DMS153 treated with DMSO at 0.1 percent for 48 hours (cell line): ENCODE data around the gene SUCLG1.

Experiments used
- DNase-seq: peaks from one replicate; lab custom pipeline; 2025; ENCODE audit not compliant: unreplicated experiment; lab: John Stamatoyannopoulos, UW

SUCLG1 gene

DNA sequence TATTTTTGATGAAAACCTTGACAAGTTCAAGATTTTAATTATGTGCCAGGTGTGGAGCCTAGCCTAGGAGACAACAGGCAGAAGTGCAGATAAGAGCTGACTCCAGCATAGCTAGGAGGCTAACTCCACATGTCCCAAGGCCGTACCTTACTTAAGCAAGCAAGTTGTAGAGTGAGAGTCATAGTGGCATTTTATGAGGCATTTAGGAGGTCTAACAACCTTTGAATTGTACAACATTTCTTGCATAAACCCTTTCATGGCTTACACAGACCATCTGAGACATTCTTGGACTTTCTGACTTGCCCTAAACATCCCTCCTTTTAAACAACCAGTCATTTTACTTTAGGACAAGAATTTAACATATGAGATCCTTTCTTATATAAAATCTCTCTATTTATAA is 8.3 kb upstream of the SUCLG1 start:
- DNase-seq, result no peak

DNA sequence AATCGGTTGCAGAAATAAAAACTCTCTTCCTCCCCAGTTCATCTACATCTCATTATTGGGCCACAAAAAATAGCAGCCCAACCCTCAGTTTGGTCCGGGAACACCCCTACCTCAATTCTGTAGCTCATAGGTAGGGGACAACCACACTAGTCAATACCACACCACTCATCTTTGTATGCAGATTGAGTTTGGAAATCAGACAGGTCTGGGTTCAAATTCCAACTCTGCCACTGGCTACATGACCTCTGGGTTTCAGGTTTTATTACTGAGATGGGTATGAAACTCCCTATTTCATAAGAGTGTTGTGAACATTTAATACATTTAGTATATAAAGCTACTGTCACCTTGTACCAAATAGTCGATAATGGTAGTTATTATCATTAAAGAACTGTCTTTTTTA is 2.2 kb upstream of the SUCLG1 start:
- DNase-seq, result no peak

DNA sequence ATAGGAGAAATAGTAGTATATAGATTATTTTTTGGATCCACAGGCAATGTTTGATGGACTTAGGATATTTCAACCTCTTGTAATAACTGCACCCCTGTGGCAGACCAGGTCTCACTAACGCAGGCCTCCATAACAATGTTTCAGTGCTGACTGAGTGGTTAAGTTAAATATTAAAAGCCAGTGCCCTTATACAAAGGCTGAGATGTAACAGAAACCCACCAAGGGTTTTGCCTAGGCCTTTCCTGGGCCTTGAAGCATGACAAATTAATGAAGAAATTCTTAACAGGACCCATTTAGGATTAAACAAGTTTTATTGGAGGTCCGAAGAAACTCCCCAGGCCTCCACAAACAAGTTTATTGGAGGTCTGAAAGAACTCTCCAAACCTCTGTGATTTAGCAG is 1.6 kb upstream of the SUCLG1 start:
- DNase-seq, result no peak

DNA sequence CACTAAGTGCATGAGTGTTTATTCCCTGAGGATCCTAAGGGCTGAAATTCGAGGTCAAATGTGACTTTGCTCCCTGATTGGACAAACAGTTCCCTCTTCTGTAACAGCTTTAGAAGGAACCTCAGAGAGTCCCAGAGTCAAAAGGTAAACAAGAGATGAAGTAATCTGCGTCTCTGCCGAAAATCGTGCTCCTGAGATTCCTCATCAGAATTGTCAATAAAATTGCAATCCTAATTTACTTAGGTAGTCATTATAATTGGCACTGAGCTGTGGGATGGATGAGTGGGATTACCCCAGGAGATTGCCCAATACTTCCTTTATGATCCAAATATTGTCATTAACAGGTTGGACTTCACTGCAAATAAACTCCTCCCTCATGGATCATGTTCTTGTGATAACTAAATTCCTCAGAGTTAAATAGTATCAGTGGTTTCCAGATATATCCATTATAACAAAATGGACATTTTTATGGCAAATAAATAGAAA is 907 bp upstream of the SUCLG1 start:
- peak; percentile 30 for DNase-seq

DNA sequence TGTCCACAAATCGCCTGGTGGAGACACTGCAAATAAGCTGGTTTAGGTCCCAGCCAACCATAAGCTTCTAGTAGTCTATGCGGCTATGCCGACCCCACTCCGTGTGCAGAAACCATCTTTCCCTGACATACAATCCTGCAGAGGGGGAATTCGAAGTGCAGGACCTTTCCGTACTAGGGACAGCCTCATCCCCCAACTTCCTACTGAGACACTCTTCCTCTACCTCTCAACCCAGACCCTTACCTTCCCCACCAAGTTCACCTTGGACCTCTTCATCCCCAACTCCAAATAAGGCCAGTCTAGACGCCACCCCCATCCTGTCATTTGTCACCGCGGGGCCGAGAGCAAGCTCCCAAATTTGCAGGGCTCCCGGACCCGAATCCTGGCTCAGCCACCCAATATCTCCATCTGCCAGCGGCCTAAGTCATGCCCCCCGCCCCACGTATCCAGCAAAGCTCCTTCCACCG is 496 bp downstream of the SUCLG1 start:
- DNase-seq, result no peak

DNA sequence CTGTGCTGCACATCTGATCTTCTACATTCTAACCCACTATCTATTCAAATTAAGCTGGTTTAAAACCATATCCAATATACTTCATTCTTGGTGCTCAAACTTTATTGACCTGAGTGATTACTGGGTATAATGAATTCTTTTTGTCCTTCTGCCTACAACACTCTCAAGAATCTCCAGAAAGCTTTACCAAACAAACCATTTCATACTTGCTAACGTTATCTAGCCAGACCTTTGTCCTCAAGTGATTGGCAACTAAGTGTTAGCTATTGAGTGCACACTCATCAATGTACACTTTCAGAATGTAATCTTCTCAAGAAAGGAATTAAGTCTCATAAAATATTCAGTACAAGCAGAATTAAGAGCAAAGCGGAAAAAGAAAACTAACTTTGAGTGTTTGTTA is 1.4 kb downstream of the SUCLG1 start:
- DNase-seq, result no peak

DNA sequence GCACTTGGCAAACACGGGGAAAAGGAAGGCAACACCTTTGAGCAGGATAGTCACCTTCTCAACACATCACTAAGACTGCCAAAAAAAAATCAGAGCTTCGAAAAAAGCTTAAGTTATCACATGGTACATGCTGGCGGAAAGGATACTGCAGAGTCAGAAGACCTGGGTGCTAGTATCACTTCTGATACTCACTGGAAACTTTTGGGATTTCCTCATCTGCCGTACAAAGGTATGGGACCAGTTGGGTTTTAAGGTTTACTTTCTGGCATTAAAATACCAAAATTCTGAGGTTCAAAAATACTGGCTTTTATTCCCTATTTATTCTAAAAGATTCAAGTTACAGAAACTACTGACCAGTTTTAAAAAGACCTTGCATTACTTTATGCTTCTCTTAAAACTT is 2.9 kb downstream of the SUCLG1 start:
- DNase-seq, result no peak

DNA sequence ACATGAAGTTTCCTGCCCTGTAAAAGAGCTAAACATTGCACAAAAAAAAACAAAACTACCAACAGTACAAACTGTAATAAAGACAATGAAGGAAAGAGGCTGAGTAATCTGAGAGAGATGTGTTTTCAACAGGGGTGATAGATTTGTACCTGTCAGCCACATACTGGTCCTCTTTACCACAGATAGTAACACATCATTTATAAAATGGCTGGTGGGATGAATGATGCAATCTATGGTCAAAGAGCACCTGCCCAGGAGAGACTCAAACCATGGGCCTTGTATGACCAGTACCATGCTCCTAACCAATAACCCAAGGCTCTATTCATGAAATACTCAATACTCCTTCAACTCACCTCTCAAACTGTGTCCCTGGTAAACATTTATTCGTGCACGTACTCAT is 4.5 kb downstream of the SUCLG1 start:
- DNase-seq, result no peak

DNA sequence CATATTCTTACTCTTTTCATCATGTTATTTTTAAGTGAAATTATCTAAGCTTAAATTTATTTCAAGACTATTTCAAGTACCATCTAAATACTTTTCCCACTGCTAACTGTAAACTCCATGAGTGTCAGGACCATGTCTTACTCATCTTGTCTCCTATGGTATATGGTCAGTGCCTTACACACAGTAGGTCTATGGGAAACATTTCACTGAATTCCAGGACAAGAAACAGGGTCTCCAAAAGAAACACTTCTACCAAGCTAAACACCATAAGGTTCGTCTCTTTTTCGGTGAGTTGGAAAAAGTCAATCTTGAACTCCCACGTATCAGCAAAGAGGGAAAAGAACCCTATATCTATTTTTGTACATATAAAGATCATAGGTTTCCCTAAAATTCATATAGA is 6.5 kb downstream of the SUCLG1 start:
- no peak for DNase-seq

DNA sequence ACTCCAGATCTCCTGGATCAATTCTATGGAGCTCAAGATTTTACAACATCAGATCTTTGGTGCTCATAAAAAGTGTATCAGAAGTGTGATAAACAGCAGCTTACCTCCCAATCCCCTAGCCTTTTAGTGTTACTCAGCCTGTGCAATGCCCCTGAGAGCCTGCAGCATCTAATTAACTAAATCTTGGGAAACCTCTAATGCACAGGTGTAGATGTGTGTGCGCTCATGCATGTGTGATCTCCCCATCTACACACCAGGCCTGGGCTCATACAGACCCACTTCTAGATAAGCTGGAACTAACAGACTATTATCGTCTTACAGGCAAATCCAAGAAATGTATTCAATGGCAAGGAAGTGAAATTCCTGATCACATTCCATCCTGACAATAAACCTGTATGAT is 7.5 kb downstream of the SUCLG1 start:
- no peak for DNase-seq

DNA sequence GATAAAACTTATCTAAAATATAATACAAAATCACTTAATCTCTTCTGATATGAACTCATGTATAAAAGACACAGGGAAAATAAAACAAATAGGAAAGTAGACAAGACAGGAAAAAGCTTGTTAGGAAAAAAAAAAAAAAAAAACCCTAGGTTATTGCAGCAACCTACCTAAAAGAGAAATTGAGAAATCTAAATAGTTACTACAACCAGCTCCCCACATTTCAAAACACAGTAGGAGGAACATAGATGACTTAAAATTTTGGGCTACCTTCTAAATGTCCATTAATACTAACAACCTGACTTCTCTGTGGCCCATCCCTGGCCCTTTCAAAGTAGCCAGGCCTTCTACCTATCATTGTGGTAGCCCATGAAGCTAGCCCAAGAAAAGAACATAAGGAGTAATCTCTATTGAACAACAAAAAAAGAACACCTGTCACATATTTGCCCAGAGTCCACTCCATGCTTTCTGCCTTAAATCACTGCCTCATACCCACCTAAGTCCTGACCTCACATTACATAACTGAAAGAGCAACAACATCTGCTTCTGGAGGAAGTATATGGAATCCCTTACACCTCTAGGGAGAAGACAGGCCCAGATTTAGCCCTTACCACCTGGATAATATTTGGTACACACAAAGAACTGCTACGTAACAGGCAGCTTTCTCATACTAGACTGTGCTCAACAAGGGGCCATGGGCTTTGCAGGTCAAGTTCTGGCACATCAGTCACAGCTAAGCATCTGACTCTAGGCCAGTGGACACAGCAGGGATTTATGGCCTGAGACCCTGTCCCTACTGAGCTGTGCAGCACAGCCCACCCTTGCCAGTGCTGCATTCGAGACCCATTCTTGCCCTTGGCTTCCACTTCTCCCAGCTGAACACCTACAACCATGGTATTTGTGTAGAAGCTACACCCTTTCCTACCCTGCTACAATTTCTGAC is 8.5 kb downstream of the SUCLG1 start:
- DNase-seq, result no peak

DNA sequence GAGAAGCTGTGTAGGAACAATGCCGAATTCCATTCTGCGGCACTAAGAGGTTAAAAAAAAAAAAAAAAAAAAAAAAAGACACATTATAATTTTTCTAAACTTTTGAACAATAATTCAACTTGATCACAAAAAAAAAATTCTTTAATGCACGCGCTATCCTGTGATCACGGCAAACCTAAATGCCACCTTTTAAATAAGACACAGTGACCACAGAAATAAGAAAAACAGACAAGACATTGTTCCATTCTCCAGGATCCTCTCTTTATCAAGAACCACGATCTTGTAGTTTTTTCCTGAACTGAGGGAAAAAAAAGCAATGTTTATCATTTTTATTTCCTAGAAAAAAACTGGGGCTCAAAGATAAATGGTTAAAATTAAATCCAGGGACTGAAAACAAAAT is 9.4 kb downstream of the SUCLG1 start:
- DNase-seq, result no peak

DNA sequence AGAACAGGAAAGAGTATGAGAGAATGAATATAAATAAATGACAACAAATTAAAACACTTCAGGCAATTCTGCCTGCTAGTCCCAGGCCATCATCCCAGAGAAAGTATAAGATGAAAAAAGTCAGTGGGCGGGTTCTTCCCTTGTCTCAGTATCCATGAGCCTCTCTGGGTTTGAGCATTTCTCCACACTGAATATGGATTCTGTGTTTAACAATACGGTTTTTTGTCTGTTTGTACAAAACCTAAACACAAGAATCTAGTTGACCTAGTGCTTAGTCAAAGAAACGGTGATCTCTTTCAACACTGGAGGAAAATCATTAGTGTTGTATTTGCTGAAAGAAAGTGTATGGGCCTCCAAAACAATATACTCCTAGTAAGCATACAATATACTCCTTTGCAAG is 10.0 kb downstream of the SUCLG1 start:
- no peak for DNase-seq

DNA sequence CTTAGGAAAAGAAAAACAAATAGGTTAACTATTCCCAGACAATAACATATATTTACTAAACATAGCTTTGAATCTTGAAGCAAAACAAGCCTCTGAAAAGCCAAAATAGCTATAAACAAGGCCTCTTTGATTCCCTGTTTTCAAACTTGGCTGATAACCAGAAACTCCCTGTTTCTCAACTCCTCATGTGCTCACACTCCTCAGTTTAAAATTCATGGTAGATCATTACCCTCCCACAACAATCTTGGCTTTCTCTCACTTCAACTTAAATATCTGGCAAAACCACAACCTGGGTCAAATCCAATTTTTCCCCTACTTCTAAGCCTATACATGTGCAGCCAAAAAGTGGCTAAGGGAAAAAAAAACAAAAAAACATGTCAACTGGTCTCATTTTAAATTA is 15.6 kb downstream of the SUCLG1 start:
- no peak for DNase-seq

DNA sequence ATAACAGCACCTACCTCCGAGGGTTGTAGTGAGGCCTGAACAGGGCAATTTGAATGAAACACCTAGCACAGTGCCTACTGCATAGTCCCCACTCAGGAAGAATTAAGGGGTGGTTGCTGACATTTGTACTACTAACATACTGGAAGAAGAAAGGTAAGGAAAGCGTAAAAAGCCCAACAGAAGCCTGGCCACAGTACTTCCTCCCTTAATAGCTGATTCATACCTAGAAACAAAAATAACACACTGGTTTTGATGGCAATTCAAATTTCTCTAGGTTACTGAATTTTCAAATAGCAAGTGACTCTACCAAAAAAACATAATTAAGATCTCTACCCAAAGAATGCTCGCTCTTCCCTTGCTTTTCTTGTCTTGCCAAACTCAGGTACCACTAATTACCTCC is 16.2 kb downstream of the SUCLG1 start:
- no peak for DNase-seq

DNA sequence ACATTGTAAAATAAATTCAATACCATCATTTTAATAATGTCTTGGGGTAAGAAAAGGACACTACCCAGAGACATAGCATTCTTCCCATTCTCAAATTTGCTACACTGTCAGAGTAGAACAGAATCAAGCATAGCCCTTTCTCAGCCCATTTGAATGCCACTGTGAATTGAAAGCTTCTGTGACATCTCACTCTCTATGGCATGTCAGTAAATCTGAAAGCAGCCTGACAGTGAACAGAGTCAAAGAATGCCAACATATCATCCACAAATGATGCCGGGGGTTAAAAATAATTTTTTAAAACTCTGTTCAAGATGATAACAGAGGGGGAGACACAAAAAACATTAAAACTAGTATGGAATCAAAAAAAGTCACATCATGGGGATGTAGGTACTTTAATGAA is 17.6 kb downstream of the SUCLG1 start:
- DNase-seq, result no peak

DNA sequence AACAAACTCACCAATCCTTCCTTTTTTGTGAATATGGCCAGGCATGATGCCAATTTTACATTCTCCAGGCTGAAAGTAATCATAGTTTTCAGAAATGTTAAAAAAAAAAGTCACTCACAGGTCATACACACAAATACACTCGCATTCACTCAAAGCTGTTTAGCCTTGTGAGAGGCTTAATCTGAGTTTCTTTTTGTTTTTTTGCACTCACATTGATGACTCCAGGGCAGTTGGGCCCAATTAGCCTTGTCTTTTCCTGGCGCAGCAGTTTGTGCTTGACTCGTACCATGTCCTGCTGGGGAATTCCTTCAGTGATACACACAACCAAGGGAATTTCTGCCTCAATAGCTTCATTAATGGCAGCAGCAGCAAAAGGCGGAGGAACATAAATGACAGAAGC is 18.0 kb downstream of the SUCLG1 start:
- DNase-seq, result no peak

DNA sequence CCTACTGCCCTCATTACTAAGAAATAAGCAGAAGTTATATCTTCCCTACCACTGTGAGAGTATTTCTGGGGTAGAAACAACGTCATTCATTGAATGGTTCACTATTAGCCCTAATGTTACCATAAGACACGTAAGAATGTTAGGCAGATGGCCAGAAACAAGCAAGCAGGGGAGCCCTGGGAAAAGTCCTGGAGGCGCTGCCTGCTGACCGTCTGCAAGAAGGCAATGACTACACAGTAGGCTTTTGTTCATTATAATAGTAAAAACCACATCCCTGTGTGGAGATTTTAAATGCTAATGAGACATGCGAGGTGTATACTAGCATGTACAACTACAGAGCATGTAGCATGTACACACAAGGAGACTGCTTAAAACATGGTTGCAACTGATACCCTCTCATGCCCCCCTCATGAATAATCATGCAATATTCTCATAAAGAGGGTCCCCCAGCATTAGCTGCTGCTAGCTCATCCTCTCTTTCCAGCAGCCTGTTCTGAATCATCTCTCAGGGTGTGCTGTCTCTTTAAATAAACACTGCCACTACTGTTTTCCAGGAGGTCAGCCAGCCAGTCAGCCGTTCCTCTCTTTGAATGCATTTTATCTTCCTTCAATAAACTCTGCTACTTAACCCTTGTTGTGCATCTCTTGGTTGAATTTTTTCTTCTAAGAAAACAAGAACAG is 23.6 kb downstream of the SUCLG1 start:
- DNase-seq, result no peak

DNA sequence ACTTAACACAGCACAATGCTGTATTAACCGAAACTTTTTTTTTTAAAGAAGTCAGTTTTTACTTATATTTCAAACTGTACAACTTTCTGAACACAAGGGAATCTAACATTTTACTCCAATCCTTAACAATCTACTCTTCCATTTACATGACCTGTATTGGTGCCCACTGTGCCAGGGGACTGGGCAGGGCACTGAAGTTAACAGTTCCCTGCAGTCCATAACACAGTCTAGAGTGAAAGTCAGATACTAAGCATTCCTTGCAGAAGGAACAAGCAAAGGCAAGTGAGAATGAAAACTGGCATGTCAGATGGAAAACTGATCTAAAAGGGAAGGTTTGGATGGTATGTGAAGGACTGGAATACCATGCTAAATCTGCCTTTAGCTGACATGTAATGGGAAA is 29.8 kb downstream of the SUCLG1 start:
- DNase-seq, result no peak

DNA sequence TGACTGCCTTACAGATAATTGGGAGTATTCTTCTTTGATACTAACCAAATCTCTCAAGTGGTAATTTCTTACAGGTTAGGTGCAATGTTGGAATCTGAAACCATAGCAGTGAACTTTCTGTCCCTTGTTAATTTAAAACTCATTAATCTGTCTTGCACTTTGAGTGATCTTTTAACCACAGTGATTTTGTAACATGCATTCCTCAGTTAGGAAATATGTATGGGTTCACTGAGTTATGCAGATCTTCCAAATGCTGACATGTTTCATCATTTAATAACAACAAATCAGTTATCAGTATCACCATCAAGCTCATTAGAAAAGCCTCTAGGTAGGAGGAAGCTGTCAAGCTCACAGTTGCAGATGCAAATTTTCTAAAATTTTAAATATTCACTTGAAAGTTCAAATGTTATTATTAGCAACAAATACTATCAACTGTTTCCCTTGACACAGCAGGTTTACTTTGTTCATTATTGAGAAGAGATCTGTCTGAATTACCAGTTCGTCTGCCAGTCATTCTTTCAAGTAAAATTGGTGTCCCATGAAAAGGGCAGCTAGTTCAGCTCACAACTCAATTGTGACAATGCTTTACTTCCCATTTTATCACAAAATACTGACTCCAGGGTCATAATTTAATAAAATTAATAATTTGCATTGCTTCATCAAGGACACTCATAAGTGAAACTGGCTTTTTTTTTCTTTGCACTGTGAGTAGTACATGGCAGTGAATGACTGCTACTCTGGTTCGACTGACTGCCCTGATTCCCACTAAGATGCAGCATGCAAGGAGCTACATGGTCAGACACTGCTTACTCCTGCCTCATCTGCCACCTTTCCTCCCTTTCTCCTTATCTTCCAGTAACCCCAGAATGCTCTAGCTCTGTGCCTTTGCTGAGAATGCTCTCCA is 31.6 kb downstream of the SUCLG1 start:
- no peak for DNase-seq

DNA sequence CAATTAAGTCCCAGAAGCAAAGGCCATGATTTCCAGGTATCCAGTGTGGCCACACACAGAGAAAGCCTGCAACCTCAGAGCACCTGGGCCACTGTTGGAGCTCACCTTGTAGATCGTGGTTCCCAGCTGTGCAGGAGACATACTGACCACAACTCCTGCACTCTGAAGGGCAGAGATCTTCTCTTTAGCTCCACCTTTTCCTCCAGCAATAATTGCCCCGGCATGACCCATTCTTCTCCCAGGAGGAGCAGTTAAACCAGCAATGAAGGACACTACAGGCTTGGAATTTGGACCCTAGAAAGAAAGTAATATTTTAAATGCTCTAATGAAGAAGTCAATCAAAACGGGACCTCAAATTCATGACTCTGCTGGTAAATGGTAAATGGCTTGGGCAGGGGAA is 33.8 kb downstream of the SUCLG1 start:
- no peak for DNase-seq
